T-helper 1 cell (primary cell): ENCODE measurements around the gene UBAP2L.
"Not testable (repeated sequence)": the region's sequence is repeated elsewhere in the genome, so short reads cannot be mapped to it uniquely, and the experiment has no call there.

Experiments used
- DNase-seq, 5 donors: peaks; one replicate each; pipeline ENCODE4 v3.0.0-alpha.2; 2012 to 2020

UBAP2L gene

DNA sequence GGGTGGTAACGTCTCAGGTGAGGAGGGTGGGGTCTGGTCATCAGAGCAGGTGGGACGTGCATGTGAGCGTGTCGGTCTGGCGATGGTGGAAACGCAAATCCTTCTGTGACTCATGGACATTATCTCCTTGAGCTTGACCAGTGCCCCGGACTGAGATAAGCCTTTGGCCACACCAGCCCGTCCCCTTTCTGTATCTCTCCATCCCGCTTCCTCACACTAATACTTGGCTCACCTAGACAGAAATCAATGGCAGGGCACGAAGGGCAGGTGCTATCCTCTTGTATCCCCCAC, 92.3 kb downstream of the UBAP2L start:
- DNase-seq = no peak

GRCh38 chr1:154314226-154314625, 93.5 kb downstream of the UBAP2L start:
- DNase-seq = not testable (repeated sequence)

DNA sequence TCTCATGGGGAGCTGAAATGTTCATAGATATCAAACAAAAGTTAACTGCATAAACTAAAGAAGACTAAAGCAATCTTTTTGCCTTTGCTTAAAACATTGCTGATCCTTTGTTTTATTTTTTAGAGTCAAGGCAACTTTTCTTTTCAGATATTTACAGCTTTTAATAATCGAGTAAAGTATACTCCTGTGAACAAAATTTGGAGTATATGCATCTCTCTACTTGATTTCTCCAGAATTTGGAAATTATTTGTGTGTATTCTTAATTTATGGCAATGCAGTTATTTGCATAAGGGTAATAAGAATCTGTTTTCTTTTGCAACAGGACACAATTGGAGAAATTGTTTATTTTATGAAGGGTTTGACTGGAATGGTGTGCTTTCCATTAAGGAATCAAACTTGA, 95.9 kb downstream of the UBAP2L start:
- no peak for DNase-seq

DNA sequence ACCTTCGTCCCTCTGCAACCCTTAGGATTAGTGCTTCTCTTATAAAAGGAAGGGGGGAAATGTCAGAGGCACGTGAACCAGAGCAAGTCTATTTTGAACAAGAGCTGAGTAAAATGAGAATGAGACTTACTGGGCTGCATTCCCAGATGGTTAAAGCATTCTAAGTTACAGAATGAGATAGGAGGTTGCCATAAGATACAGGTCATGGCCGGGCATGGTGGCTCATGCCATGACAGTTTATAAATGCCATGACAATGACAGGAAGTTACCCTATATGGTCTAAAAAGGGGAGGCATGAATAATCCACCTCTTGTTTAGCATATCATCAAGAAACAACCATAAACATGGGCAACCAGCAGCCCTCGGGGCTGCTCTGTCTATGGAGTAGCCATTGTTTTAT, 97.6 kb downstream of the UBAP2L start:
- DNase-seq = no peak
